Esophagus muscularis mucosa (tissue), 4 donors: ENCODE results near the gene ELK3. TPM values are rescaled to one million over a fixed set of nuclear protein-coding genes. Genes with fewer than 3 reads are reported as not detected.
"Not testable (repeated sequence)": the region's sequence is repeated elsewhere in the genome, so short reads cannot be mapped to it uniquely, and the experiment has no call there.

Experiments used
- DNase-seq: peaks from one replicate; pipeline ENCODE4 v3.0.0-alpha.2; 2017; ENCODE audit errors: extremely low spot score
- H3K27ac ChIP-seq, 4 donors: fragments of 200-600 bp; sonication (generic); replicated peaks in 1 of 4; 1 replicate in 3 of 4; 2 replicates in 1 of 4; pipeline ENCODE4 v1.5.1; 2016 to 2019; ENCODE audit warnings: mild to moderate bottlenecking in 1 of 4
- H3K27me3 ChIP-seq, 4 donors: fragments of 200-600 bp; sonication (generic); one replicate each; pipeline versions ENCODE4 v1.5.1 to v1.6.0; 2016 to 2019
- H3K36me3 ChIP-seq, 4 donors: fragments of 200-600 bp; sonication (generic); one replicate each; pipeline ENCODE4 v1.5.1; 2016 to 2019
- H3K4me1 ChIP-seq, 4 donors: fragments of 200-600 bp; sonication (generic); one replicate each; pipeline ENCODE4 v1.5.1; 2016 to 2019
- H3K4me3 ChIP-seq, 4 donors: fragments of 200-600 bp; sonication (generic); 1 replicate in 2 of 4; 2 replicates in 2 of 4; pipeline ENCODE4 v1.5.1; 2016 to 2019; ENCODE audit warnings: mild to moderate bottlenecking in 4 of 4, moderate library complexity in 1 of 4
- H3K9me3 ChIP-seq, 4 donors: fragments of 200-600 bp; sonication (generic); 1 replicate in 3 of 4; 2 replicates in 1 of 4; pipeline ENCODE4 v1.5.1; 2016 to 2019
- CTCF ChIP-seq, 3 experiments: fragments of 200-600 bp in 2 of 3; fragments of 450-650 bp in 1 of 3; sonication (generic) in 2 of 3; IDR thresholded peaks; one replicate each; pipeline ENCODE4 v1.5.1; 2017 to 2019; ENCODE audit warnings: antibody characterized with exemption in 3 of 3, mild to moderate bottlenecking in 2 of 3, moderate library complexity in 1 of 3
- EP300 ChIP-seq: sonication (generic); formaldehyde crosslinking; IDR thresholded peaks from one replicate; pipeline ENCODE4 v1.6.1; 2017; ENCODE audit warnings: antibody characterized with exemption
- POLR2A ChIP-seq: fragments of 450-650 bp; IDR thresholded peaks from one replicate; pipeline ENCODE4 v1.6.1; 2017; ENCODE audit warnings: antibody characterized with exemption, moderate library complexity, mild to moderate bottlenecking, low read depth
- POLR2AphosphoS5 ChIP-seq, 2 donors: sonication (generic); formaldehyde crosslinking; IDR thresholded peaks; one replicate each; pipeline ENCODE4 v1.6.1; 2017; ENCODE audit warnings: antibody characterized with exemption in 2 of 2
- whole genome bisulfite sequencing: methylation state at CpG from one replicate; pipeline ENCODE4 v1.1.5; 2018; 5-methylcytosine and 5-hydroxymethylcytosine counted together
- intact Hi-C: fragments of 100-400 bp; cut with DNase I; formaldehyde crosslinking; loops from one replicate; pipeline ENCODE4 v1.15.1; 2023
- total RNA-seq, 4 donors: library from RNA; depleted of rRNA; stranded (reverse); fragments of >200 nt; gene quantifications; one replicate each; pipeline versions ENCODE4 v1.1.0 to v1.2.1, GENCODE V29; 2016

The ELK3 gene
- total RNA-seq, 4 donors from 2014 or later, result 13.7 to 26.9 (median 25.7) TPM

GRCh38 chr12:96308881-96309280, 114.7 kb downstream of the ELK3 start:
- no peaks in the 10 kb centered on the region for H3K27me3 ChIP-seq
- no peak for DNase-seq

GRCh38 chr12:96310067-96310466, 115.9 kb downstream of the ELK3 start:
- intact Hi-C loops, result no loop called here
- Histone ChIP-seq H3K36me3 (peaks cover 0 to 8% (median 2%) of the 10 kb centered on the region in 4 donors), H3K4me3 (no peak overlapping the region), H3K9me3 (no peaks in the 10 kb centered on the region), H3K27me3 (no peaks in the 10 kb centered on the region), H3K4me1 (peaks cover 0 to 46% (median 39%) of the 10 kb centered on the region in 4 donors), H3K27ac (no peak overlapping the region)
- WGBS, result 92% methylated on average over 3 of the region's 3 CpGs
- DNase-seq, result no peak
- TF ChIP-seq CTCF (IDR thresholded peaks at IDR 0.05) (no peak), POLR2AphosphoS5 (IDR thresholded peaks at IDR 0.05) (no peak), EP300 (no peak), POLR2A (no peak)

More at GRCh38 chr12:96308881-96309280, 114.7 kb downstream of the ELK3 start:
- Histone ChIP-seq H3K27ac (peak overlapping the region; percentile 32 to 75 (median 68)), H3K9me3 (no peaks in the 10 kb centered on the region), H3K36me3 (peaks cover 0 to 8% (median 2%) of the 10 kb centered on the region in 4 donors), H3K4me1 (peaks cover 0 to 42% (median 37%) of the 10 kb centered on the region in 4 donors), H3K4me3 (no peak overlapping the region)
- WGBS, result 31% methylated on average over 1 of the region's 1 CpG
- TF ChIP-seq CTCF (IDR thresholded peaks at IDR 0.05) (no peak), POLR2AphosphoS5 (IDR thresholded peaks at IDR 0.05) (peak in 1 of 2 donors; percentile 40)
- intact Hi-C loops, result loop anchor here (10.0 kb wide), 1 partner anchor 86 kb away; no protein-coding TSS in a partner anchor

- Histone ChIP-seq H3K27me3 (no peaks in the 10 kb centered on the region), H3K27ac (peak overlapping the region in 1 of 4 donors; percentile 10), H3K4me1 (peaks cover 0 to 53% (median 41%) of the 10 kb centered on the region in 4 donors), H3K9me3 (no peaks in the 10 kb centered on the region), H3K36me3 (peaks cover 0 to 8% (median 2%) of the 10 kb centered on the region in 4 donors), H3K4me3 (no peak overlapping the region)
- intact Hi-C loops, result no loop called here
- WGBS, result 97% methylated on average over 1 of the region's 1 CpG
- TF ChIP-seq EP300 (no peak), CTCF (IDR thresholded peaks at IDR 0.05) (no peak), POLR2A (no peak), POLR2AphosphoS5 (IDR thresholded peaks at IDR 0.05) (no peak)
- no peak for DNase-seq
These were observed 117.0 kb downstream of the ELK3 start for GRCh38 chr12:96311191-96311590.

- intact Hi-C loops, result no loop called here
- Histone ChIP-seq H3K27ac (peak overlapping the region in 1 of 4 donors; percentile 51), H3K4me1 (peaks cover 0 to 34% (median 21%) of the 10 kb centered on the region in 4 donors), H3K36me3 (peaks cover 0 to 8% (median 2%) of the 10 kb centered on the region in 4 donors), H3K4me3 (no peak overlapping the region), H3K27me3 (no peaks in the 10 kb centered on the region), H3K9me3 (no peaks in the 10 kb centered on the region)
- TF ChIP-seq CTCF (IDR thresholded peaks at IDR 0.05) (no peak), EP300 (no peak)
- DNase-seq, result no peak
These were observed 119.4 kb downstream of the ELK3 start for GRCh38 chr12:96313606-96314005.

- no peak for DNase-seq
- peaks cover 0 to 25% (median 11%) of the 10 kb centered on the region in 4 donors for H3K4me1 ChIP-seq
- peak overlapping the region; percentile 14 to 51 (median 16) for H3K27ac ChIP-seq
- intact Hi-C loops, result no loop called here
- H3K9me3 ChIP-seq, result no peaks in the 10 kb centered on the region
- TF ChIP-seq POLR2A (no peak), POLR2AphosphoS5 (IDR thresholded peaks at IDR 0.05) (no peak), CTCF (IDR thresholded peaks at IDR 0.05) (no peak), EP300 (no peak)
- H3K4me3 ChIP-seq, result no peak overlapping the region
- WGBS, result 50% methylated on average over 2 of the region's 2 CpGs
- peaks cover 0 to 8% (median 2%) of the 10 kb centered on the region in 4 donors for H3K36me3 ChIP-seq
- no peaks in the 10 kb centered on the region for H3K27me3 ChIP-seq
These were observed 120.5 kb downstream of the ELK3 start for GRCh38 chr12:96314723-96315122.

GRCh38 chr12:96315741-96316481, 121.7 kb downstream of the ELK3 start:
- H3K27me3 ChIP-seq, H3K36me3 ChIP-seq, intact Hi-C loops, DNase-seq, H3K9me3 ChIP-seq: not testable (repeated sequence)
- peaks cover 0 to 25% (median 11%) of the 10 kb centered on the region in 4 donors for H3K4me1 ChIP-seq
- peak overlapping the region; percentile 23 to 62 (median 42) for H3K27ac ChIP-seq
- peak overlapping the region; percentile 33 to 53 (median 43) for H3K4me3 ChIP-seq
- WGBS, result 85% methylated on average over 20 of the region's 33 CpGs

- peaks cover 0 to 25% (median 10%) of the 10 kb centered on the region in 4 donors for H3K4me1 ChIP-seq
- H3K27me3 ChIP-seq, intact Hi-C loops, H3K4me3 ChIP-seq, H3K9me3 ChIP-seq, DNase-seq, H3K27ac ChIP-seq: not testable (repeated sequence)
- WGBS, result 94% methylated on average over 2 of the region's 2 CpGs
- H3K36me3 ChIP-seq, result peaks cover 0 to 13% (median under 1%) of the 10 kb centered on the region in 4 donors
These were observed 123.6 kb downstream of the ELK3 start for GRCh38 chr12:96317801-96318200.
